Panc1 (cell line): Measurements from ENCODE around the gene ASPA. TPM values are rescaled to one million over a fixed set of nuclear protein-coding genes. Genes with fewer than 3 reads are reported as not detected.

Experiments used
- ATAC-seq: fragments of 200-7000 bp; cut with Tn5 transposase; 2 replicates; pipeline ENCODE4 v1.9.1; 2020; ENCODE audit warnings: mild to moderate bottlenecking, moderate library complexity
- BruUV-seq: library from RNA; stranded (reverse); fragments of 400-500 nt; replicated peaks from 2 replicates; lab custom pipeline; 2021; lab: Mats Ljungman, UMichigan
- CTCF ChIA-PET: fragments of 300-600 bp; sonication (Branson Sonifier 250); formaldehyde crosslinking; loops from one replicate; lab custom pipeline; 2022; ENCODE audit warnings: antibody characterized with exemption; lab: Charles Lee
- POLR2A ChIA-PET: fragments of 300-600 bp; sonication (Branson Sonifier 250); formaldehyde crosslinking; loops from one replicate; lab custom pipeline; 2022; ENCODE audit warnings: antibody characterized with exemption; lab: Charles Lee
- DNase-seq: peaks from one replicate; pipeline ENCODE4 v3.0.0-alpha.2; 2010; ENCODE audit warnings: low read depth, low spot score
- H3K27ac ChIP-seq: 2 replicates; pipeline ENCODE4 v1.5.1; 2011; ENCODE audit warnings: mild to moderate bottlenecking, low read length, inconsistent platforms
- H3K27me3 ChIP-seq: fragments of 200-500 bp; sonication (Bioruptor generic); 2 replicates; pipeline ENCODE4 v1.6.0; 2014; ENCODE audit warnings: low read length, inconsistent platforms; ENCODE audit not compliant: control insufficient read depth, insufficient read depth
- H3K36me3 ChIP-seq: fragments of 200-500 bp; sonication (Bioruptor generic); 2 replicates; pipeline ENCODE4 v1.5.1; 2014; ENCODE audit warnings: inconsistent platforms, mild to moderate bottlenecking, low read length, moderate library complexity; ENCODE audit not compliant: control insufficient read depth, insufficient read depth
- H3K4me1 ChIP-seq: 2 replicates; pipeline ENCODE4 v1.5.1; 2011; ENCODE audit warnings: inconsistent platforms, mild to moderate bottlenecking, low read length, moderate library complexity; ENCODE audit not compliant: control insufficient read depth, insufficient read depth
- H3K4me3 ChIP-seq, 2 experiments: 2 replicates each; pipeline ENCODE4 v1.5.1; 2011 to 2012; ENCODE audit warnings: low read depth in 2 of 2, low read length in 2 of 2, mild to moderate bottlenecking in 2 of 2, inconsistent platforms in 1 of 2, moderate library complexity in 1 of 2
- H3K9me3 ChIP-seq: fragments of 200-500 bp; sonication (Bioruptor generic); 2 replicates; pipeline ENCODE4 v1.5.1; 2014; ENCODE audit warnings: low read depth, mild to moderate bottlenecking, inconsistent platforms, low read length, moderate library complexity; ENCODE audit not compliant: control insufficient read depth, insufficient read depth
- POLR2AphosphoS5 ChIP-seq: IDR thresholded peaks from 2 replicates; pipeline ENCODE4 v1.6.1; 2012; ENCODE audit warnings: mild to moderate bottlenecking, low read depth, low read length, moderate library complexity
- SIN3A ChIP-seq: IDR thresholded peaks from 2 replicates; pipeline ENCODE4 v1.6.1; 2012; ENCODE audit warnings: low read depth, mild to moderate bottlenecking, low read length, moderate library complexity, borderline replicate concordance; ENCODE audit not compliant: insufficient read depth
- TCF7L2 ChIP-seq: IDR thresholded peaks from 2 replicates; pipeline ENCODE4 v1.6.1; 2011; ENCODE audit warnings: mild to moderate bottlenecking, low read depth, low read length, inconsistent platforms
- in situ Hi-C: cut with HindIII; loops from 2 replicates; pipeline ENCODE4 v1.10.0; 2016; ENCODE audit warnings: low sequenced_read_pairs, low pct_unique_long_range_greater_than_20kb
- intact Hi-C: fragments of 100-400 bp; cut with micrococcal nuclease; formaldehyde crosslinking; loops from one replicate; pipeline ENCODE4 v1.10.0; 2022; ENCODE audit not compliant: unreplicated experiment
- total RNA-seq: library from RNA; stranded (reverse); gene quantifications from one replicate; pipeline ENCODE4 v1.2.1, GENCODE V29; 2021; ENCODE audit not compliant: unreplicated experiment
- TF ChIP-seq, protein P1 (sequence below): fragments of 450-650 bp; IDR thresholded peaks from 2 replicates; pipeline ENCODE4 v1.5.1; 2017; ENCODE audit warnings: mild to moderate bottlenecking
- TF ChIP-seq, protein P2 (sequence below), 2 experiments: IDR thresholded peaks; 2 replicates each; pipeline ENCODE4 v1.6.1; 2011 to 2012; ENCODE audit warnings: low read depth in 2 of 2, control low read depth in 1 of 2, low read length in 1 of 2, mild to moderate bottlenecking in 1 of 2, moderate library complexity in 1 of 2; ENCODE audit not compliant: insufficient read depth in 1 of 2

ASPA gene
- total RNA-seq, 1 experiment from 2014 or later = not detected

DNA sequence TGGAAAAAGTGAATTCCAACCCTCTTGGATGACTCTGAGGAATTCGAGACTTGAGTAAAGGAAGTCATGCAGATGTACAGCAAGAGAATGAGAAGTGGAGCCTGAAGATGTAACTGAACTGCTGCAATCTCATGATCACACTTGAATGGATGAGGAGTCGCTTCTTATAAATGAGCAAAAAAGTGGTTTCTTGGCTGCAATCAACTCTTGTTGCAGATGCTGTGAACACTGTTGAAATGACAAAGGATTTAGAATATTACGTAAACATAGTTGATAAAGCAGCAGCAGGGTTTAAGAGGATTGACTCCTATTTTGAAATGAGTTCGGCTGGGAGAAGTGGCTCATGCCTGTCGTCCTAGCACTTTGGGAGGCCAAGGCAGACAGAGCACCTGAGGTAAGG is 25.5 kb downstream of the ASPA start:
- TF ChIP-seq, protein P1, sequence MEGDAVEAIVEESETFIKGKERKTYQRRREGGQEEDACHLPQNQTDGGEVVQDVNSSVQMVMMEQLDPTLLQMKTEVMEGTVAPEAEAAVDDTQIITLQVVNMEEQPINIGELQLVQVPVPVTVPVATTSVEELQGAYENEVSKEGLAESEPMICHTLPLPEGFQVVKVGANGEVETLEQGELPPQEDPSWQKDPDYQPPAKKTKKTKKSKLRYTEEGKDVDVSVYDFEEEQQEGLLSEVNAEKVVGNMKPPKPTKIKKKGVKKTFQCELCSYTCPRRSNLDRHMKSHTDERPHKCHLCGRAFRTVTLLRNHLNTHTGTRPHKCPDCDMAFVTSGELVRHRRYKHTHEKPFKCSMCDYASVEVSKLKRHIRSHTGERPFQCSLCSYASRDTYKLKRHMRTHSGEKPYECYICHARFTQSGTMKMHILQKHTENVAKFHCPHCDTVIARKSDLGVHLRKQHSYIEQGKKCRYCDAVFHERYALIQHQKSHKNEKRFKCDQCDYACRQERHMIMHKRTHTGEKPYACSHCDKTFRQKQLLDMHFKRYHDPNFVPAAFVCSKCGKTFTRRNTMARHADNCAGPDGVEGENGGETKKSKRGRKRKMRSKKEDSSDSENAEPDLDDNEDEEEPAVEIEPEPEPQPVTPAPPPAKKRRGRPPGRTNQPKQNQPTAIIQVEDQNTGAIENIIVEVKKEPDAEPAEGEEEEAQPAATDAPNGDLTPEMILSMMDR = no peak
- TF ChIP-seq SIN3A = no peak
- TF ChIP-seq, protein P2, sequence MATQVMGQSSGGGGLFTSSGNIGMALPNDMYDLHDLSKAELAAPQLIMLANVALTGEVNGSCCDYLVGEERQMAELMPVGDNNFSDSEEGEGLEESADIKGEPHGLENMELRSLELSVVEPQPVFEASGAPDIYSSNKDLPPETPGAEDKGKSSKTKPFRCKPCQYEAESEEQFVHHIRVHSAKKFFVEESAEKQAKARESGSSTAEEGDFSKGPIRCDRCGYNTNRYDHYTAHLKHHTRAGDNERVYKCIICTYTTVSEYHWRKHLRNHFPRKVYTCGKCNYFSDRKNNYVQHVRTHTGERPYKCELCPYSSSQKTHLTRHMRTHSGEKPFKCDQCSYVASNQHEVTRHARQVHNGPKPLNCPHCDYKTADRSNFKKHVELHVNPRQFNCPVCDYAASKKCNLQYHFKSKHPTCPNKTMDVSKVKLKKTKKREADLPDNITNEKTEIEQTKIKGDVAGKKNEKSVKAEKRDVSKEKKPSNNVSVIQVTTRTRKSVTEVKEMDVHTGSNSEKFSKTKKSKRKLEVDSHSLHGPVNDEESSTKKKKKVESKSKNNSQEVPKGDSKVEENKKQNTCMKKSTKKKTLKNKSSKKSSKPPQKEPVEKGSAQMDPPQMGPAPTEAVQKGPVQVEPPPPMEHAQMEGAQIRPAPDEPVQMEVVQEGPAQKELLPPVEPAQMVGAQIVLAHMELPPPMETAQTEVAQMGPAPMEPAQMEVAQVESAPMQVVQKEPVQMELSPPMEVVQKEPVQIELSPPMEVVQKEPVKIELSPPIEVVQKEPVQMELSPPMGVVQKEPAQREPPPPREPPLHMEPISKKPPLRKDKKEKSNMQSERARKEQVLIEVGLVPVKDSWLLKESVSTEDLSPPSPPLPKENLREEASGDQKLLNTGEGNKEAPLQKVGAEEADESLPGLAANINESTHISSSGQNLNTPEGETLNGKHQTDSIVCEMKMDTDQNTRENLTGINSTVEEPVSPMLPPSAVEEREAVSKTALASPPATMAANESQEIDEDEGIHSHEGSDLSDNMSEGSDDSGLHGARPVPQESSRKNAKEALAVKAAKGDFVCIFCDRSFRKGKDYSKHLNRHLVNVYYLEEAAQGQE (IDR thresholded peaks at IDR 0.05; ENCODE audit: insufficient read depth in 1 of 2, low read depth in 2 of 2, low read length in 1 of 2) = no peak
- TF ChIP-seq TCF7L2 = no peak
- Histone ChIP-seq H3K4me1 (no peaks in the 10 kb centered on the region), H3K4me3 (no peak overlapping the region), H3K27ac (no peak overlapping the region), H3K9me3 (no peaks in the 10 kb centered on the region), H3K27me3 (no peaks in the 10 kb centered on the region), H3K36me3 (no peaks in the 10 kb centered on the region)
- intact Hi-C loops = no loop called here
- ATAC-seq (no peak), DNase-seq (no peak)
- POLR2A ChIA-PET = no interaction called here
- CTCF ChIA-PET = no interaction called here
- no TSS peak for BruUV-seq
- in situ Hi-C loops = no loop called here

GRCh38 chr17:3502466-3502865 is 26.7 kb downstream of the ASPA start:
- Histone ChIP-seq H3K9me3 (no peaks in the 10 kb centered on the region), H3K27me3 (no peaks in the 10 kb centered on the region), H3K4me1 (no peaks in the 10 kb centered on the region), H3K36me3 (no peaks in the 10 kb centered on the region), H3K4me3 (no peak overlapping the region), H3K27ac (no peak overlapping the region)
- in situ Hi-C loops (no loop called here), intact Hi-C loops (no loop called here)
- no TSS peak for BruUV-seq
- POLR2A ChIA-PET = no interaction called here
- CTCF ChIA-PET = no interaction called here
- ATAC-seq = no peak
- no peak for DNase-seq
- TF ChIP-seq SIN3A (no peak), TCF7L2 (no peak)

- no peaks in the 10 kb centered on the region for H3K4me1 ChIP-seq
- intact Hi-C loops = no loop called here
- H3K9me3 ChIP-seq = no peaks in the 10 kb centered on the region
- no peaks in the 10 kb centered on the region for H3K27me3 ChIP-seq
- ChIA-PET CTCF (no interaction called here), POLR2A (no interaction called here)
- ATAC-seq (no peak), DNase-seq (no peak)
- in situ Hi-C loops = no loop called here
- H3K27ac ChIP-seq = no peak overlapping the region
- H3K36me3 ChIP-seq = no peaks in the 10 kb centered on the region
- H3K4me3 ChIP-seq = no peak overlapping the region
- BruUV-seq = no TSS peak
- TF ChIP-seq TCF7L2 (no peak), SIN3A (no peak), POLR2AphosphoS5 (no peak)
- TF ChIP-seq, protein P2 (IDR thresholded peaks at IDR 0.05; ENCODE audit: insufficient read depth in 1 of 2, low read depth in 2 of 2, low read length in 1 of 2) = no peak
- TF ChIP-seq, protein P1 = no peak
These were observed 27.5 kb downstream of the ASPA start for GRCh38 chr17:3503285-3503684.
